WTC11 (cell line): ENCODE data around the gene SLC12A8. TPM values are rescaled to one million over a fixed set of nuclear protein-coding genes. Genes with fewer than 3 reads are reported as not detected.

Source experiments
- ATAC-seq: fragments of 200-7000 bp; cut with Tn5 transposase; 2 replicates; pipeline ENCODE4 v1.10.0; 2021; ENCODE audit warnings: mild to moderate bottlenecking, moderate library complexity
- CTCF ChIA-PET: fragments of 300-600 bp; sonication (Branson Sonifier 250); formaldehyde crosslinking; loops from one replicate; lab custom pipeline; 2021; ENCODE audit warnings: antibody characterized with exemption; lab: Charles Lee
- POLR2A ChIA-PET: fragments of 350-600 bp; sonication (Branson Sonifier 250); formaldehyde crosslinking; loops from one replicate; lab custom pipeline; 2021; ENCODE audit warnings: antibody characterized with exemption; lab: Charles Lee
- DNase-seq: peaks from one replicate; pipeline ENCODE4 v3.0.0; 2021; ENCODE audit warnings: low spot score
- H3K27ac Mint-ChIP-seq: 2 replicates; pipeline ENCODE4 v1.8.0; 2021; ENCODE audit warnings: mixed read lengths
- H3K27me3 Mint-ChIP-seq: 2 replicates; pipeline ENCODE4 v1.8.0; 2021; ENCODE audit warnings: low read depth, mild to moderate bottlenecking, moderate library complexity, mixed read lengths
- H3K36me3 Mint-ChIP-seq: 2 replicates; pipeline ENCODE4 v1.8.0; 2021; ENCODE audit warnings: mixed read lengths
- H3K4me1 Mint-ChIP-seq: 2 replicates; pipeline ENCODE4 v1.8.0; 2022; ENCODE audit warnings: mixed read lengths
- H3K4me3 Mint-ChIP-seq: 2 replicates; pipeline ENCODE4 v1.8.0; 2021; ENCODE audit warnings: mild to moderate bottlenecking, moderate library complexity, mixed read lengths
- H3K9me3 Mint-ChIP-seq: 2 replicates; pipeline ENCODE4 v1.8.0; 2021; ENCODE audit warnings: mixed read lengths
- CREM ChIP-seq: sonication (generic); formaldehyde crosslinking; IDR thresholded peaks from 2 replicates; pipeline ENCODE4 v1.8.1; 2022; ENCODE audit warnings: mild to moderate bottlenecking, missing genetic modification reagents, moderate library complexity
- ESRRA ChIP-seq: sonication (generic); formaldehyde crosslinking; IDR thresholded peaks from 2 replicates; pipeline ENCODE4 v1.8.1; 2022; ENCODE audit warnings: mild to moderate bottlenecking, missing genetic modification reagents, borderline replicate concordance
- NFYB ChIP-seq: sonication (generic); formaldehyde crosslinking; conservative IDR thresholded peaks from 2 replicates; pipeline ENCODE4 v1.8.0; 2022; ENCODE audit warnings: low read depth, missing genetic modification reagents
- NR1H2 ChIP-seq: sonication (generic); formaldehyde crosslinking; IDR thresholded peaks from 2 replicates; pipeline ENCODE4 v1.9.0; 2021; ENCODE audit warnings: mild to moderate bottlenecking, moderate library complexity, missing genetic modification reagents
- NR2C2 ChIP-seq: sonication (generic); formaldehyde crosslinking; IDR thresholded peaks from 2 replicates; pipeline ENCODE4 v1.8.0; 2022; ENCODE audit warnings: mild to moderate bottlenecking, missing genetic modification reagents
- NR3C1 ChIP-seq: sonication (generic); formaldehyde crosslinking; conservative IDR thresholded peaks from 2 replicates; pipeline ENCODE4 v1.8.1; 2023; ENCODE audit warnings: low read depth, mild to moderate bottlenecking, missing genetic modification reagents
- RORB ChIP-seq: fragments of 250-450 bp; sonication (Bioruptor Pico); IDR thresholded peaks from 2 replicates; pipeline ENCODE4 v1.9.0; 2021; ENCODE audit warnings: mild to moderate bottlenecking
- SP1 ChIP-seq: sonication (generic); formaldehyde crosslinking; conservative IDR thresholded peaks from 2 replicates; pipeline ENCODE4 v1.8.1; 2022; ENCODE audit warnings: missing genetic modification reagents
- TCF7 ChIP-seq: sonication (generic); formaldehyde crosslinking; IDR thresholded peaks from 2 replicates; pipeline ENCODE4 v1.8.0; 2022; ENCODE audit warnings: mild to moderate bottlenecking, low read depth, missing genetic modification reagents, moderate library complexity
- TEAD1 ChIP-seq: sonication (generic); formaldehyde crosslinking; IDR thresholded peaks from 2 replicates; pipeline ENCODE4 v1.8.0; 2022; ENCODE audit warnings: mild to moderate bottlenecking, missing genetic modification reagents
- TP53 ChIP-seq: sonication (generic); formaldehyde crosslinking; IDR thresholded peaks from 2 replicates; pipeline ENCODE4 v1.8.1; 2023; ENCODE audit warnings: mild to moderate bottlenecking, missing genetic modification reagents
- total RNA-seq: library from RNA; stranded (reverse); gene quantifications from 3 replicates; pipeline ENCODE4 v1.2.3, GENCODE V29; 2021
- TF ChIP-seq, protein P1 (sequence below): fragments of 250-450 bp; sonication (Bioruptor Pico); IDR thresholded peaks from 2 replicates; pipeline ENCODE4 v1.9.0; 2021; ENCODE audit warnings: mild to moderate bottlenecking
- TF ChIP-seq, protein P2 (sequence below): fragments of 250-450 bp; sonication (Bioruptor Pico); IDR thresholded peaks from 2 replicates; pipeline ENCODE4 v1.9.0; 2021; ENCODE audit warnings: mild to moderate bottlenecking
- TF ChIP-seq, protein P3 (sequence below): sonication (generic); formaldehyde crosslinking; IDR thresholded peaks from 2 replicates; pipeline ENCODE4 v1.8.1; 2023; ENCODE audit warnings: mild to moderate bottlenecking, missing genetic modification reagents

Gene SLC12A8
- total RNA-seq, 1 experiment from 2014 or later, result 9.1 TPM

DNA sequence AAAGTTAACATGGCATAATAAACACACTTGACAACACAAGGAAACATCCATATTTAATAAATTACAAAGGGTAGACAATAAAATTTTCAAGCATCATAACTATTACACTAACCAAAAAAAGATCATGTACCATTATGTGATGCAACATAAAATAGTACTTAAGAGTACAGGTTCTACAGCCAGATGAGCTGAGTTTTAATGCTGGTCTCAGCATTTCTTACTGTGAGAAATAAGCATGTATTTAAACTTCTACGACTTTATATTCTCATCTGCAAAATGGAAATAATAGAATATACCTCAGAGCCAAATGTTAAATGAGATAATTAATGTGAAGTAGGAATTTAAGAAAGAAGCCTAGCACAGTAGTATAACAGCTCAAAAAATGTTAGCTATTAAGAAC, 33.7 kb upstream of the SLC12A8 start:
- Mint-ChIP-seq H3K4me1 (no peaks in the 10 kb centered on the region), H3K9me3 (no peaks in the 10 kb centered on the region), H3K27ac (no peak overlapping the region), H3K36me3 (no peaks in the 10 kb centered on the region), H3K27me3 (no peaks in the 10 kb centered on the region), H3K4me3 (no peak overlapping the region)
- ATAC-seq (no peak), DNase-seq (no peak)
- POLR2A ChIA-PET, result interaction anchor here (0.7 kb wide), 1 partner anchor 26 kb away, joined by 3 read pairs; no protein-coding TSS in a partner anchor
- no peak for TF ChIP-seq SP1
- TF ChIP-seq RORB, result no peak
- TF ChIP-seq, protein P1, sequence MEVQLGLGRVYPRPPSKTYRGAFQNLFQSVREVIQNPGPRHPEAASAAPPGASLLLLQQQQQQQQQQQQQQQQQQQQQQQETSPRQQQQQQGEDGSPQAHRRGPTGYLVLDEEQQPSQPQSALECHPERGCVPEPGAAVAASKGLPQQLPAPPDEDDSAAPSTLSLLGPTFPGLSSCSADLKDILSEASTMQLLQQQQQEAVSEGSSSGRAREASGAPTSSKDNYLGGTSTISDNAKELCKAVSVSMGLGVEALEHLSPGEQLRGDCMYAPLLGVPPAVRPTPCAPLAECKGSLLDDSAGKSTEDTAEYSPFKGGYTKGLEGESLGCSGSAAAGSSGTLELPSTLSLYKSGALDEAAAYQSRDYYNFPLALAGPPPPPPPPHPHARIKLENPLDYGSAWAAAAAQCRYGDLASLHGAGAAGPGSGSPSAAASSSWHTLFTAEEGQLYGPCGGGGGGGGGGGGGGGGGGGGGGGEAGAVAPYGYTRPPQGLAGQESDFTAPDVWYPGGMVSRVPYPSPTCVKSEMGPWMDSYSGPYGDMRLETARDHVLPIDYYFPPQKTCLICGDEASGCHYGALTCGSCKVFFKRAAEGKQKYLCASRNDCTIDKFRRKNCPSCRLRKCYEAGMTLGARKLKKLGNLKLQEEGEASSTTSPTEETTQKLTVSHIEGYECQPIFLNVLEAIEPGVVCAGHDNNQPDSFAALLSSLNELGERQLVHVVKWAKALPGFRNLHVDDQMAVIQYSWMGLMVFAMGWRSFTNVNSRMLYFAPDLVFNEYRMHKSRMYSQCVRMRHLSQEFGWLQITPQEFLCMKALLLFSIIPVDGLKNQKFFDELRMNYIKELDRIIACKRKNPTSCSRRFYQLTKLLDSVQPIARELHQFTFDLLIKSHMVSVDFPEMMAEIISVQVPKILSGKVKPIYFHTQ (CRISPR knock-in tag), result no peak
- no peak for TF ChIP-seq TEAD1 (CRISPR knock-in tag)
- CTCF ChIA-PET, result no interaction called here

DNA sequence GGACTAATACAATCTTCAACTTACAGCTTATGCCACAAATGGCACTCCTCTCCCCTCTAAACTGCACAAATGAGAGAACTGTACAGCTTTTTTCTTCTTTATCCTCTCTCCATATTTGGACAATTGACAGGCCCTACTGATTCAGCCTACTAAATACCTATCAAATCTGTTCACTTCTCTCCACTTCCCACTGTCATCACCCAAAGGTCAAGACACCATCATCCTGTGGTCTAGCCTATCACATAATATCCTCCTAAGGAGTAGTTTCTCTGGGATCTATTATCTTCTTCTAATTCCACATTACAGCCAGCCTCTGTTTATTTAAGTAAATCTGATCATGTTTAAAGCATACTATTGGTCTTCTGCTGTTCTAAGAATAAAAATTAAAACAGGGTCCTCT, 33.0 kb upstream of the SLC12A8 start:
- no peaks in the 10 kb centered on the region for H3K9me3 Mint-ChIP-seq
- no peak overlapping the region for H3K4me3 Mint-ChIP-seq
- no peak overlapping the region for H3K27ac Mint-ChIP-seq
- no peak for ATAC-seq
- no peaks in the 10 kb centered on the region for H3K27me3 Mint-ChIP-seq
- no peaks in the 10 kb centered on the region for H3K4me1 Mint-ChIP-seq
- POLR2A ChIA-PET, result no interaction called here
- no peak for TF ChIP-seq NR3C1 (CRISPR knock-in tag)
- no peak for TF ChIP-seq TP53
- TF ChIP-seq, protein P1 (CRISPR knock-in tag), result no peak
- no peak for TF ChIP-seq NR1H2
- TF ChIP-seq, protein P2, sequence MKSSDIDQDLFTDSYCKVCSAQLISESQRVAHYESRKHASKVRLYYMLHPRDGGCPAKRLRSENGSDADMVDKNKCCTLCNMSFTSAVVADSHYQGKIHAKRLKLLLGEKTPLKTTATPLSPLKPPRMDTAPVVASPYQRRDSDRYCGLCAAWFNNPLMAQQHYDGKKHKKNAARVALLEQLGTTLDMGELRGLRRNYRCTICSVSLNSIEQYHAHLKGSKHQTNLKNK, result no peak
- DNase-seq, result no peak
- CTCF ChIA-PET, result no interaction called here
- no peaks in the 10 kb centered on the region for H3K36me3 Mint-ChIP-seq

DNA sequence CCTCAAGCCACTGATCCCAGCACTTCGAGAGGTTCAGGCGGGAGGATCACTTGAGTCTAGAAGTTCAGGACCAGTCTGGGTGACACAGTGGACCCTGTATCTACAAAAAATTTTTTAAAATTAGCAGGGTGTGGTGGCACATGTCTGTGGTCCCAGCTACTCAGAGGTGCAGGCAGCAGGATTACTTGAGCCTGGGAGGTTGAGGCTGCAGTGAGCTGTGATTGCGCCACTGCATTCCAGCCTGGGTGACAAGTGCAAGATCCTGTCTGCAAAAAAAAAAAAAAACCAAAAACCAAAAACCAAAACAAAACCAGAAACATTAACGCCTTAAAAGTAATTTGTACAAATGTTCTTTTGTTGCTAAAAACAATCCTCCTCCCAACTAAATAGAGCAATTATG, 27.9 kb upstream of the SLC12A8 start:
- 0 out of 2 replicates have a peak, but pooled peaks cover 2% of the 10 kb centered on the region for H3K36me3 Mint-ChIP-seq
- POLR2A ChIA-PET, result no interaction called here
- H3K9me3 Mint-ChIP-seq, result no peaks in the 10 kb centered on the region
- no peaks in the 10 kb centered on the region for H3K27me3 Mint-ChIP-seq
- no peak for ATAC-seq
- TF ChIP-seq ESRRA (CRISPR knock-in tag), result no peak
- no peak for TF ChIP-seq TCF7
- TF ChIP-seq CREM (CRISPR knock-in tag), result no peak
- no peak for TF ChIP-seq NR2C2 (CRISPR knock-in tag)
- TF ChIP-seq, protein P3, sequence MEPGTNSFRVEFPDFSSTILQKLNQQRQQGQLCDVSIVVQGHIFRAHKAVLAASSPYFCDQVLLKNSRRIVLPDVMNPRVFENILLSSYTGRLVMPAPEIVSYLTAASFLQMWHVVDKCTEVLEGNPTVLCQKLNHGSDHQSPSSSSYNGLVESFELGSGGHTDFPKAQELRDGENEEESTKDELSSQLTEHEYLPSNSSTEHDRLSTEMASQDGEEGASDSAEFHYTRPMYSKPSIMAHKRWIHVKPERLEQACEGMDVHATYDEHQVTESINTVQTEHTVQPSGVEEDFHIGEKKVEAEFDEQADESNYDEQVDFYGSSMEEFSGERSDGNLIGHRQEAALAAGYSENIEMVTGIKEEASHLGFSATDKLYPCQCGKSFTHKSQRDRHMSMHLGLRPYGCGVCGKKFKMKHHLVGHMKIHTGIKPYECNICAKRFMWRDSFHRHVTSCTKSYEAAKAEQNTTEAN, result no peak
- no peak for TF ChIP-seq NFYB (CRISPR knock-in tag)
- no peak for TF ChIP-seq NR1H2
- TF ChIP-seq, all 79 proteins: peak for 0
- Mint-ChIP-seq H3K27ac (no peak overlapping the region), H3K4me1 (peaks cover 11% of the 10 kb centered on the region), H3K4me3 (no peak overlapping the region)
- CTCF ChIA-PET, result no interaction called here
- DNase-seq, result no peak
